Thyroid gland (tissue), 4 donors: ENCODE results near the gene CHMP2B.

Source experiments
- POLR2A ChIP-seq, 2 donors: fragments of 450-650 bp; IDR thresholded peaks; one replicate each; pipeline ENCODE4 v1.6.1; 2017; ENCODE audit warnings: antibody characterized with exemption in 2 of 2, mild to moderate bottlenecking in 2 of 2, moderate library complexity in 1 of 2
- TF ChIP-seq, protein P1 (sequence below), 6 experiments: fragments of 200-600 bp in 3 of 6; fragments of 450-650 bp in 3 of 6; sonication (generic) in 3 of 6; IDR thresholded peaks; one replicate each; pipeline ENCODE4 v1.5.1; 2016 to 2019; ENCODE audit warnings: antibody characterized with exemption in 6 of 6, mild to moderate bottlenecking in 2 of 6, inconsistent platforms in 1 of 6, moderate library complexity in 1 of 6

DNA sequence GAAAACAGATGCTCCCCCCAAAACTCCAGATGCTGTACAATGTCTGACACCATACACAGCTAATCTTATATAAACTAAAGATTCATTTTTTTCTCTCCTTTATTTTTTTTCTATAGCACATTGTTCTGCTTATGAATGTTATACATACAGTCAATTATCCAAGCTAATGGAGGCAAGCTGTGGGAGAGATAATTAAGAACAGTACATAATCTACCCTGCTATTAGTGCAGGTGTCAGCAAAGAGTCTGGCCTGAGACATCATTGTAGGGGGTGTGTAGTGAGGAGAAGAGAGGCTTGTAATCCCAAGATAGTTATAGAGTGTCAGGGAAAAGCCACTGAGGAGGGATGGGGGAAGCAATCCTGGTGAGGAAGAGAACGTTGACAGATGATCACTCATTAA, 25.4 kb upstream of the CHMP2B start:
- TF ChIP-seq, protein P1, sequence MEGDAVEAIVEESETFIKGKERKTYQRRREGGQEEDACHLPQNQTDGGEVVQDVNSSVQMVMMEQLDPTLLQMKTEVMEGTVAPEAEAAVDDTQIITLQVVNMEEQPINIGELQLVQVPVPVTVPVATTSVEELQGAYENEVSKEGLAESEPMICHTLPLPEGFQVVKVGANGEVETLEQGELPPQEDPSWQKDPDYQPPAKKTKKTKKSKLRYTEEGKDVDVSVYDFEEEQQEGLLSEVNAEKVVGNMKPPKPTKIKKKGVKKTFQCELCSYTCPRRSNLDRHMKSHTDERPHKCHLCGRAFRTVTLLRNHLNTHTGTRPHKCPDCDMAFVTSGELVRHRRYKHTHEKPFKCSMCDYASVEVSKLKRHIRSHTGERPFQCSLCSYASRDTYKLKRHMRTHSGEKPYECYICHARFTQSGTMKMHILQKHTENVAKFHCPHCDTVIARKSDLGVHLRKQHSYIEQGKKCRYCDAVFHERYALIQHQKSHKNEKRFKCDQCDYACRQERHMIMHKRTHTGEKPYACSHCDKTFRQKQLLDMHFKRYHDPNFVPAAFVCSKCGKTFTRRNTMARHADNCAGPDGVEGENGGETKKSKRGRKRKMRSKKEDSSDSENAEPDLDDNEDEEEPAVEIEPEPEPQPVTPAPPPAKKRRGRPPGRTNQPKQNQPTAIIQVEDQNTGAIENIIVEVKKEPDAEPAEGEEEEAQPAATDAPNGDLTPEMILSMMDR (IDR thresholded peaks at IDR 0.05) = no peak
- no peak for TF ChIP-seq POLR2A (IDR thresholded peaks at IDR 0.05)
